SK-N-SH (cell line): ENCODE data around the gene CBR1.

Experiments used
- ELF1 ChIP-seq: IDR thresholded peaks from 2 replicates; pipeline ENCODE4 v1.4.0; 2012
- FOSL2 ChIP-seq: IDR thresholded peaks from 2 replicates; pipeline ENCODE4 v1.4.0; 2012; ENCODE audit warnings: low read depth, mild to moderate bottlenecking, moderate library complexity, borderline replicate concordance
- RAD21 ChIP-seq: IDR thresholded peaks from 2 replicates; pipeline ENCODE4 v1.6.1; 2012; ENCODE audit warnings: mild to moderate bottlenecking, low read length
- REST ChIP-seq: IDR thresholded peaks from 2 replicates; pipeline ENCODE4 v1.6.1; 2012; ENCODE audit warnings: mild to moderate bottlenecking, low read depth, low read length, moderate library complexity
- RFX5 ChIP-seq: IDR thresholded peaks from 2 replicates; pipeline ENCODE4 v1.6.1; 2012; ENCODE audit warnings: mild to moderate bottlenecking, improper control_type of control experiment, low read length
- SIN3A ChIP-seq: IDR thresholded peaks from 2 replicates; pipeline ENCODE4 v1.6.1; 2012; ENCODE audit warnings: low read depth, mild to moderate bottlenecking, low read length, moderate library complexity, borderline replicate concordance
- ZBTB33 ChIP-seq: IDR thresholded peaks from 2 replicates; pipeline ENCODE4 v1.4.0; 2012; ENCODE audit warnings: low read depth, borderline replicate concordance
- TF ChIP-seq, protein P1 (sequence below): IDR thresholded peaks from 2 replicates; pipeline ENCODE4 v1.4.0; 2012; ENCODE audit warnings: low read depth
- TF ChIP-seq, protein P2 (sequence below): fragments of 200-600 bp; sonication (generic); IDR thresholded peaks from 2 replicates; pipeline ENCODE4 v1.6.1; 2017; ENCODE audit warnings: antibody characterized with exemption, mild to moderate bottlenecking, moderate library complexity
- TF ChIP-seq, protein P3 (sequence below): fragments of 150-350 bp; IDR thresholded peaks from 2 replicates; pipeline ENCODE4 v1.6.1; 2017; ENCODE audit warnings: antibody characterized with exemption, low read length, low read depth, borderline replicate concordance

- TF ChIP-seq FOSL2: no peak
- TF ChIP-seq REST: no peak
- TF ChIP-seq, protein P1, sequence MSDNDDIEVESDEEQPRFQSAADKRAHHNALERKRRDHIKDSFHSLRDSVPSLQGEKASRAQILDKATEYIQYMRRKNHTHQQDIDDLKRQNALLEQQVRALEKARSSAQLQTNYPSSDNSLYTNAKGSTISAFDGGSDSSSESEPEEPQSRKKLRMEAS: no peak
- no peak for TF ChIP-seq ELF1
- TF ChIP-seq, protein P2, sequence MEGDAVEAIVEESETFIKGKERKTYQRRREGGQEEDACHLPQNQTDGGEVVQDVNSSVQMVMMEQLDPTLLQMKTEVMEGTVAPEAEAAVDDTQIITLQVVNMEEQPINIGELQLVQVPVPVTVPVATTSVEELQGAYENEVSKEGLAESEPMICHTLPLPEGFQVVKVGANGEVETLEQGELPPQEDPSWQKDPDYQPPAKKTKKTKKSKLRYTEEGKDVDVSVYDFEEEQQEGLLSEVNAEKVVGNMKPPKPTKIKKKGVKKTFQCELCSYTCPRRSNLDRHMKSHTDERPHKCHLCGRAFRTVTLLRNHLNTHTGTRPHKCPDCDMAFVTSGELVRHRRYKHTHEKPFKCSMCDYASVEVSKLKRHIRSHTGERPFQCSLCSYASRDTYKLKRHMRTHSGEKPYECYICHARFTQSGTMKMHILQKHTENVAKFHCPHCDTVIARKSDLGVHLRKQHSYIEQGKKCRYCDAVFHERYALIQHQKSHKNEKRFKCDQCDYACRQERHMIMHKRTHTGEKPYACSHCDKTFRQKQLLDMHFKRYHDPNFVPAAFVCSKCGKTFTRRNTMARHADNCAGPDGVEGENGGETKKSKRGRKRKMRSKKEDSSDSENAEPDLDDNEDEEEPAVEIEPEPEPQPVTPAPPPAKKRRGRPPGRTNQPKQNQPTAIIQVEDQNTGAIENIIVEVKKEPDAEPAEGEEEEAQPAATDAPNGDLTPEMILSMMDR: 0 out of 2 replicates have a peak, but pooled peaks have one; percentile 9
- no peak for TF ChIP-seq ZBTB33
- TF ChIP-seq SIN3A: no peak
- 0 out of 2 replicates have a peak, but pooled peaks have one; percentile 19 for TF ChIP-seq RFX5
- TF ChIP-seq RAD21: peak; percentile 44
- TF ChIP-seq, protein P3, sequence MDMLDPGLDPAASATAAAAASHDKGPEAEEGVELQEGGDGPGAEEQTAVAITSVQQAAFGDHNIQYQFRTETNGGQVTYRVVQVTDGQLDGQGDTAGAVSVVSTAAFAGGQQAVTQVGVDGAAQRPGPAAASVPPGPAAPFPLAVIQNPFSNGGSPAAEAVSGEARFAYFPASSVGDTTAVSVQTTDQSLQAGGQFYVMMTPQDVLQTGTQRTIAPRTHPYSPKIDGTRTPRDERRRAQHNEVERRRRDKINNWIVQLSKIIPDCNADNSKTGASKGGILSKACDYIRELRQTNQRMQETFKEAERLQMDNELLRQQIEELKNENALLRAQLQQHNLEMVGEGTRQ: no peak
These were observed 34.4 kb upstream of the CBR1 start for GRCh38 chr21:36035381-36035791.
